GM12891 (cell line): ENCODE results near the gene NCAPD2.
"Not testable (repeated sequence)": the region's sequence is repeated elsewhere in the genome, so short reads cannot be mapped to it uniquely, and the experiment has no call there.

Source experiments
- DNase-seq: peaks from one replicate; pipeline ENCODE4 v3.0.0; 2011; ENCODE audit warnings: low spot score; ENCODE audit not compliant: insufficient read length
- FAIRE-seq: peaks from 2 replicates; lab custom pipeline; 2011; peaks lifted over from hg19 to GRCh38; lab: Jason Lieb, UNC
- PAX5 ChIP-seq: IDR thresholded peaks from 2 replicates; pipeline ENCODE4 v1.6.1; 2011; ENCODE audit warnings: low read length, moderate library complexity, mild to moderate bottlenecking; ENCODE audit not compliant: insufficient read depth, severe bottlenecking
- POLR2A ChIP-seq: IDR thresholded peaks from 2 replicates; pipeline ENCODE4 v1.6.1; 2011; ENCODE audit warnings: low read depth, low read length, control low read depth
- POLR2AphosphoS5 ChIP-seq: IDR thresholded peaks from 2 replicates; pipeline ENCODE4 v1.6.1; 2011; ENCODE audit warnings: low read depth, low read length, control low read depth
- POU2F2 ChIP-seq: IDR thresholded peaks from 2 replicates; pipeline ENCODE4 v1.6.1; 2011; ENCODE audit warnings: low read depth, mild to moderate bottlenecking, control low read depth, low read length, moderate library complexity
- SPI1 ChIP-seq: IDR thresholded peaks from 2 replicates; pipeline ENCODE4 v1.6.1; 2011; ENCODE audit warnings: low read depth, low read length, control low read depth
- TAF1 ChIP-seq: IDR thresholded peaks from 2 replicates; pipeline ENCODE4 v1.6.1; 2011; ENCODE audit warnings: low read depth, low read length, control low read depth

Gene NCAPD2

GRCh38 chr12:6492838-6493496 lies 935 bp upstream of the NCAPD2 start, which contains the start of gene MRPL51:
MRPL51 (minus strand) TSS chr12:6493262; CDS start chr12:6493136, 126 bp downstream.
- DNase-seq (peak; percentile 82), FAIRE-seq (peak; percentile 96)
- TF ChIP-seq TAF1 = peak; percentile 90
- TF ChIP-seq POLR2AphosphoS5 = peak; percentile 89
- peak; percentile 96 for TF ChIP-seq POLR2A
- no peak for TF ChIP-seq PAX5

GRCh38 chr12:6494258-6494743 lies 399 bp downstream of the NCAPD2 start:
- FAIRE-seq = no peak
- TF ChIP-seq TAF1 (no peak), SPI1 (no peak), PAX5 (no peak), POLR2AphosphoS5 (no peak), POU2F2 (no peak), POLR2A (no peak)

GRCh38 chr12:6494968-6495367 lies 1.1 kb downstream of the NCAPD2 start:
- no peak for DNase-seq
- TF ChIP-seq POLR2AphosphoS5 (no peak), POLR2A (no peak), POU2F2 (no peak)
- FAIRE-seq = no peak

More at GRCh38 chr12:6494258-6494743, 399 bp downstream of the NCAPD2 start:
- DNase-seq = no peak

DNA sequence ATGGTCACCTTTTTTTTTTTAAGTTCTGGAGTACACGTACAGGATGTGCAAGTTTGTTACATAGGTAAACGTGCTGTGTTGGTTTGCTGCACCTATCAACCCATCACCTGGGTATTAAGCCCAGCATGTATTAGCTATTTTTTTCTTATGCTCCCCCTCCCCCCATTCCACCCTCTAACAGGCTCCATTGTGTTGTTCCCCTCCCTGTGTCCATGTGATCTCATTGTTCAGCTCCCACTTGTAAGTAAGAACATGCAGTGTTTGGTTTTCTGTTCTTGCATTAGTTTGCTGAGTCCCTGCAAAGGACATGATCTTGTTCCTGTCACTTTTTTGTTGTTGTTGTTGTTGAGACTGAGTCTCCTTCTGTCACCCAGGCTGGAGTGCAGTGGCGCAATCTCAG lies 3.4 kb downstream of the NCAPD2 start:
- not testable (repeated sequence) for FAIRE-seq

GRCh38 chr12:6500466-6500865 lies 6.6 kb downstream of the NCAPD2 start:
- TF ChIP-seq PAX5 = no peak
- no peak for TF ChIP-seq SPI1
- TF ChIP-seq POU2F2 = no peak
- TF ChIP-seq POLR2A = no peak
- no peak for TF ChIP-seq TAF1
- no peak for TF ChIP-seq POLR2AphosphoS5
- no peak for FAIRE-seq
- no peak for DNase-seq

More for the DNA sequence above, 3.4 kb downstream of the NCAPD2 start:
- DNase-seq = not testable (repeated sequence)

DNA sequence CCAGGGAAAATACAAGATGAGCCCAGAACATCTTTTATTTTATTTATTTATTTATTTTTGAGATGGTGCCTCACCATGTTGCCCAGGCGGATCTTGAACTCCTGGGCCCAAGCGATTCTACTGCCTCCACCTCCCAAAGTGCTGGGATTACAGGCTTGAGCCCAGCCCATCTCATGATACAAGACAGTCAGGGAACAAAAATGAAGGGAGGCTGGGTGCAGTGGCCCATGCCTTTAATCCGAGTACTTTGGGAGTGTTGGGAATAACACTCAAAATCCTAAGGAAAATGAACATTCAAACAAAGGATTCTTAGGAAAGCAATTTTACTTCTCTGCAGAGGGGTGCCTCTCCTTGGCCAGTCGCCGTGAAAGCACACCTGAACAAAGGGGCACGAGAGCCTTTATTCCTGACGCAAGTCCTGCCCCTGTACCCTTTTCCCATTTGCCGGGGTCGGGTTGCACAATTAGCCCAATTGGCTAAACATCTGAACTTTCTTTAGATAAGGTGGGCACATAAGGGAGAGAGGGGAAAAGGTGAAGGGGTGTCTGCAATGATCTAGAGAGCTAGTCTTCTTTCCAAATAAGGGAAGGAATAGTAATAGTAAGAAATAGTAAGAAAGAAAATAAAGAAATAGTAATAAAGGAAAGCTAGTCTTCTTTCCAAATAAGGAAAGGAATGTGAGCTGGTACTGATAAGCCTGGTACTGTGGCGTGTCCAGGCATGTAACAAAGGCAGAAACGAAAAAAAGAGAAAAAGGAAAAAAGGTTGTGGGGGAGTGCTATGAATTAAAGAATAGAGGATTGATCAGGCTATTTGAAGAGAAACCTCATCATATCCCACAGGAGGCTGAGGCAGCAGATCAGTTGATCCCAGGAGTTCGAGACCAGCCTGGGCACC lies 13.4 kb downstream of the NCAPD2 start:
- DNase-seq (no peak), FAIRE-seq (no peak)
- TF ChIP-seq POLR2A (no peak), TAF1 (no peak), SPI1 (no peak)

- TF ChIP-seq TAF1 (no peak), PAX5 (no peak), SPI1 (no peak), POLR2A (no peak), POU2F2 (no peak)
- no peak for FAIRE-seq
- no peak for DNase-seq
Observed at GRCh38 chr12:6508087-6508486, 14.2 kb downstream of the NCAPD2 start.

- no peak for DNase-seq
- no peak for FAIRE-seq
- TF ChIP-seq PAX5 (no peak), POLR2A (no peak), TAF1 (no peak), POU2F2 (no peak), POLR2AphosphoS5 (no peak)
Observed at GRCh38 chr12:6520186-6520585, 26.3 kb downstream of the NCAPD2 start.

DNA sequence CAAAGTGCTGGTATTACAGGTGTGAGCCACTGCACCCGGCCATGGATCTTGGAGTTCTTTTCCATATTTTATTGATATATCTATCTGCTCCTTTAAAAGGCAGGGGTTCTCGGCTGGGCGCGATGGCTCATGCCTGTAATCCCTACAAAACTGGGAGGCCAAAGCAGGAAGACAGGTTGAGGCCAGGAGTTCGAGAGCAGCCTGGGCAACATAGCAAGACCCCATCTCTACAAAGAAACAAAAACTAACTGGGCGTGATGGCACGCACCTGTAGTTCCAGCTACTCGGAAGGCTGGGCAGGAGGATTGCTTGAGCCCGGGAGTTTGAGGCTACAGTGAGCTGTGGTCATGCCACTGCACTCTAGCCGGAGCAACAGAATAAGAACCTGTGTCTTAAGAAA lies 28.3 kb downstream of the NCAPD2 start:
- no peak for FAIRE-seq
- no peak for DNase-seq
- no peak for TF ChIP-seq TAF1

GRCh38 chr12:6523708-6524107 lies 29.8 kb downstream of the NCAPD2 start:
- DNase-seq (no peak), FAIRE-seq (no peak)
- TF ChIP-seq POLR2AphosphoS5 (no peak), TAF1 (no peak)
